Calu3 (cell line): ENCODE data around the gene CETN1. TPM values are rescaled to one million over a fixed set of nuclear protein-coding genes. Genes with fewer than 3 reads are reported as not detected.

Source experiments
- BruUV-seq: library from RNA; stranded (reverse); fragments of 400-500 nt; replicated peaks from 2 replicates; lab custom pipeline; 2021; lab: Mats Ljungman, UMichigan
- CTCF ChIA-PET: fragments of 300-600 bp; sonication (Branson Sonifier 250); formaldehyde crosslinking; loops from one replicate; lab custom pipeline; 2022; ENCODE audit warnings: antibody characterized with exemption; lab: Charles Lee
- DNase-seq: peaks from one replicate; pipeline ENCODE4 v3.0.0; 2022
- H3K27ac Mint-ChIP-seq: one replicate; pipeline ENCODE4 v1.8.0; 2022; ENCODE audit warnings: mixed read lengths; ENCODE audit not compliant: unreplicated experiment
- H3K27me3 Mint-ChIP-seq: one replicate; pipeline ENCODE4 v1.8.0; 2022; ENCODE audit warnings: mixed read lengths; ENCODE audit not compliant: unreplicated experiment
- H3K36me3 Mint-ChIP-seq: one replicate; pipeline ENCODE4 v1.8.0; 2022; ENCODE audit warnings: mild to moderate bottlenecking, moderate library complexity, mixed read lengths; ENCODE audit not compliant: insufficient read depth, unreplicated experiment
- H3K4me1 Mint-ChIP-seq: one replicate; pipeline ENCODE4 v1.8.0; 2022; ENCODE audit warnings: mild to moderate bottlenecking, low read depth, mixed read lengths; ENCODE audit not compliant: unreplicated experiment
- H3K4me3 Mint-ChIP-seq: one replicate; pipeline ENCODE4 v1.8.0; 2022; ENCODE audit warnings: mild to moderate bottlenecking, low read depth, moderate library complexity, mixed read lengths; ENCODE audit not compliant: unreplicated experiment
- H3K9me3 Mint-ChIP-seq: one replicate; pipeline ENCODE4 v1.8.0; 2022; ENCODE audit warnings: low read depth, mixed read lengths; ENCODE audit not compliant: unreplicated experiment
- CTCF ChIP-seq: fragments of 200-600 bp; IDR thresholded peaks from one replicate; pipeline ENCODE4 v1.8.0; 2022; ENCODE audit warnings: antibody characterized with exemption; ENCODE audit not compliant: unreplicated experiment
- intact Hi-C: fragments of 100-400 bp; cut with micrococcal nuclease; formaldehyde crosslinking; loops from one replicate; pipeline ENCODE4 v1.10.0; 2022; ENCODE audit not compliant: unreplicated experiment
- total RNA-seq: library from RNA; stranded (reverse); gene quantifications from 2 replicates; pipeline ENCODE4 v1.2.3, GENCODE V29; 2022

The CETN1 gene
- total RNA-seq, 1 experiment from 2014 or later, result not detected

- intact Hi-C loops, result no loop called here
- no peak overlapping the region for H3K27ac Mint-ChIP-seq
- H3K27me3 Mint-ChIP-seq, result peaks cover 52% of the 10 kb centered on the region
- no peak for DNase-seq
- no peaks in the 10 kb centered on the region for H3K9me3 Mint-ChIP-seq
- CTCF ChIA-PET, result no interaction called here
- no peak overlapping the region for H3K4me3 Mint-ChIP-seq
- TF ChIP-seq CTCF, result no peak
- no TSS peak for BruUV-seq
- peaks cover 19% of the 10 kb centered on the region for H3K36me3 Mint-ChIP-seq
- H3K4me1 Mint-ChIP-seq, result no peaks in the 10 kb centered on the region
Observed at GRCh38 chr18:600107-600506, 19.9 kb downstream of the CETN1 start.

- Mint-ChIP-seq H3K27me3 (peaks cover 48% of the 10 kb centered on the region), H3K9me3 (no peaks in the 10 kb centered on the region), H3K4me1 (no peaks in the 10 kb centered on the region), H3K36me3 (no peaks in the 10 kb centered on the region), H3K4me3 (no peak overlapping the region), H3K27ac (no peak overlapping the region)
- CTCF ChIA-PET, result interaction anchor here (0.6 kb wide), 1 partner anchor 20 kb away, joined by 5 read pairs; no protein-coding TSS in a partner anchor
- TF ChIP-seq CTCF, result no peak
- intact Hi-C loops, result no loop called here
- BruUV-seq, result no TSS peak
- DNase-seq, result no peak
Observed at GRCh38 chr18:604771-605170, 24.6 kb downstream of the CETN1 start.

- TF ChIP-seq CTCF, result no peak
- no peaks in the 10 kb centered on the region for H3K9me3 Mint-ChIP-seq
- H3K4me1 Mint-ChIP-seq, result no peaks in the 10 kb centered on the region
- no peak overlapping the region for H3K27ac Mint-ChIP-seq
- H3K36me3 Mint-ChIP-seq, result no peaks in the 10 kb centered on the region
- intact Hi-C loops, result no loop called here
- peaks cover 42% of the 10 kb centered on the region for H3K27me3 Mint-ChIP-seq
- no peak for DNase-seq
- CTCF ChIA-PET, result no interaction called here
- no TSS peak for BruUV-seq
- no peak overlapping the region for H3K4me3 Mint-ChIP-seq
Observed at GRCh38 chr18:607930-608329, 27.8 kb downstream of the CETN1 start.

GRCh38 chr18:610214-610928 is 30.2 kb downstream of the CETN1 start:
- no peaks in the 10 kb centered on the region for H3K36me3 Mint-ChIP-seq
- no peaks in the 10 kb centered on the region for H3K9me3 Mint-ChIP-seq
- H3K4me3 Mint-ChIP-seq, result no peak overlapping the region
- H3K4me1 Mint-ChIP-seq, result no peaks in the 10 kb centered on the region
- no peak for DNase-seq
- BruUV-seq, result no TSS peak
- no peak overlapping the region for H3K27ac Mint-ChIP-seq
- TF ChIP-seq CTCF, result no peak
- peaks cover 25% of the 10 kb centered on the region for H3K27me3 Mint-ChIP-seq
- CTCF ChIA-PET, result no interaction called here
- intact Hi-C loops, result loop anchor here (5.0 kb wide), 1 partner anchor 123 kb away; no protein-coding TSS in a partner anchor
